ENCODE measurements around the gene MSI2. TPM values are rescaled to one million over a fixed set of nuclear protein-coding genes. Genes with fewer than 3 reads are reported as not detected.

The MSI2 gene
- total and polyA plus RNA-seq, 2 donors (not counting 3 experiments of a cell fraction or from before 2014, with no cell fraction given): 20.9 to 59.3 TPM

DNA sequence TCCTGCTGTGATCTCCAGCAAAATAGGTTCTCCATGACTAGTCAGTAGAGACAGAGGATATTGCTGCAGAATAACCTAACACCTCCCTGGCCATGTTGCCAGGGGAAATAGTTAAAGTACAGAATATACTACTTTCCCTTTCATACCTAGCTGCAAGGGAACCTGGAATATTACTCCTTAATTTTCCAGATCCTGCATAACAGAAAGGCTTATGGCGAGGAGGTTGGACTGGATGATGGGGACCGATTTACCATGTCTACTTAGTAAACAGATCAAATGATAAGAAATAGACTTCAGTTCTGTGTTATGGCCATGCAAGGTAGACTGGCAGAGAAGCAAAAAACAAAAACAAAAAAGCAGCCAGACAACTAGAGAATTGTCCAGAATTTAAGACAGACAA lies 117.4 kb downstream of the MSI2 start:
- ChIA-PET POLR2A (no interaction called here), CTCF (interaction anchor here (2.1 kb wide), 1 partner anchor 9 kb away, joined by 5 read pairs; no protein-coding TSS in a partner anchor)
- FAIRE-seq: no peak
- DNase-seq (ENCODE audit: low read depth, low spot score): no peak
- Histone ChIP-seq H3K4me1 (ENCODE audit: control insufficient read depth, extremely low read depth, insufficient read depth, low read length) (peaks cover 5% of the 10 kb centered on the region), H3K4me2 (ENCODE audit: insufficient read depth, low read length) (no peak overlapping the region), H3K9me1 (replicated peaks; ENCODE audit: control insufficient read depth, extremely low read depth, insufficient read depth, low read length) (no peaks in the 10 kb centered on the region), H3K9me3 (replicated peaks; ENCODE audit: control insufficient read depth, insufficient read depth, low read length) (no peaks in the 10 kb centered on the region), H3K79me2 (ENCODE audit: control insufficient read depth, insufficient read depth, low read length) (no peaks in the 10 kb centered on the region), H3K27me3 (ENCODE audit: control insufficient read depth in 2 of 2, insufficient read depth in 2 of 2, low read length in 2 of 2) (no peaks in the 10 kb centered on the region), H2AFZ (ENCODE audit: low read depth, low read length) (no peak overlapping the region), H3K27ac (ENCODE audit: insufficient read depth, low read depth, low read length) (no peak overlapping the region), H3K9ac (replicated peaks; ENCODE audit: extremely low read depth, insufficient read depth, low read length) (no peak overlapping the region), H3K36me3 (ENCODE audit: control insufficient read depth in 2 of 2, extremely low read depth in 1 of 2, insufficient read depth in 2 of 2, low read length in 2 of 2) (no peaks in the 10 kb centered on the region), H4K20me1 (replicated peaks; ENCODE audit: control insufficient read depth, extremely low read depth, insufficient read depth, low read length) (no peaks in the 10 kb centered on the region), H3K4me3 (replicated peaks in 1 of 3; ENCODE audit: insufficient read depth in 1 of 3, low read depth in 1 of 3, low read length in 3 of 3) (no peak overlapping the region)
- dilution Hi-C loops (cut with MboI; ENCODE audit: extremely low pct_ligation_motif_present, low sequenced_read_pairs) (no loop called here), intact Hi-C loops (cut with micrococcal nuclease) (no loop called here)
- TF ChIP-seq, protein P1, sequence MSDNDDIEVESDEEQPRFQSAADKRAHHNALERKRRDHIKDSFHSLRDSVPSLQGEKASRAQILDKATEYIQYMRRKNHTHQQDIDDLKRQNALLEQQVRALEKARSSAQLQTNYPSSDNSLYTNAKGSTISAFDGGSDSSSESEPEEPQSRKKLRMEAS (IDR thresholded peaks at IDR 0.05; ENCODE audit: insufficient read depth, insufficient read length): no peak
- TF ChIP-seq, protein P2, sequence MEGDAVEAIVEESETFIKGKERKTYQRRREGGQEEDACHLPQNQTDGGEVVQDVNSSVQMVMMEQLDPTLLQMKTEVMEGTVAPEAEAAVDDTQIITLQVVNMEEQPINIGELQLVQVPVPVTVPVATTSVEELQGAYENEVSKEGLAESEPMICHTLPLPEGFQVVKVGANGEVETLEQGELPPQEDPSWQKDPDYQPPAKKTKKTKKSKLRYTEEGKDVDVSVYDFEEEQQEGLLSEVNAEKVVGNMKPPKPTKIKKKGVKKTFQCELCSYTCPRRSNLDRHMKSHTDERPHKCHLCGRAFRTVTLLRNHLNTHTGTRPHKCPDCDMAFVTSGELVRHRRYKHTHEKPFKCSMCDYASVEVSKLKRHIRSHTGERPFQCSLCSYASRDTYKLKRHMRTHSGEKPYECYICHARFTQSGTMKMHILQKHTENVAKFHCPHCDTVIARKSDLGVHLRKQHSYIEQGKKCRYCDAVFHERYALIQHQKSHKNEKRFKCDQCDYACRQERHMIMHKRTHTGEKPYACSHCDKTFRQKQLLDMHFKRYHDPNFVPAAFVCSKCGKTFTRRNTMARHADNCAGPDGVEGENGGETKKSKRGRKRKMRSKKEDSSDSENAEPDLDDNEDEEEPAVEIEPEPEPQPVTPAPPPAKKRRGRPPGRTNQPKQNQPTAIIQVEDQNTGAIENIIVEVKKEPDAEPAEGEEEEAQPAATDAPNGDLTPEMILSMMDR (IDR thresholded peaks at IDR 0.05; ENCODE audit: extremely low read depth in 1 of 2, insufficient read depth in 1 of 2, low read depth in 1 of 2, low read length in 2 of 2): no peak
- TF ChIP-seq FOS (IDR thresholded peaks at IDR 0.05; ENCODE audit: borderline replicate concordance, insufficient read depth, low read length) (no peak), POLR2A (IDR thresholded peaks at IDR 0.05; ENCODE audit: low read depth, low read length) (no peak), MYC (IDR thresholded peaks at IDR 0.05; ENCODE audit: low read depth, low read length) (no peak), POLR2AphosphoS5 (IDR thresholded peaks at IDR 0.05; ENCODE audit: insufficient read depth, low read depth, low read length) (no peak), JUN (IDR thresholded peaks at IDR 0.05; ENCODE audit: borderline replicate concordance, insufficient read depth, insufficient read length, low read depth) (no peak), GATA2 (IDR thresholded peaks at IDR 0.05; ENCODE audit: insufficient read depth, insufficient read length, low read depth, low read length) (no peak), EZH2 (IDR thresholded peaks at IDR 0.05; ENCODE audit: borderline replicate concordance, low read depth, low read length, severe bottlenecking) (no peak)
- BruUV-seq (replicated peaks): no TSS peak

Measured in endothelial cell of umbilical vein (primary cell).